K562 (cell line): ENCODE measurements around the gene XYLB. TPM values are rescaled to one million over a fixed set of nuclear protein-coding genes. Genes with fewer than 3 reads are reported as not detected.

Source experiments
- ATF6 ChIP-seq: sonication (generic); formaldehyde crosslinking; IDR thresholded peaks from 2 replicates; pipeline ENCODE4 v1.4.0; 2020; ENCODE audit warnings: mild to moderate bottlenecking, missing genetic modification reagents
- HES1 ChIP-seq: fragments of 450-650 bp; IDR thresholded peaks from 2 replicates; pipeline ENCODE4 v1.6.1; 2016; ENCODE audit warnings: low read depth, mild to moderate bottlenecking, moderate library complexity
- STAT6 ChIP-seq: sonication (generic); formaldehyde crosslinking; IDR thresholded peaks from 2 replicates; pipeline ENCODE4 v1.8.1; 2023; ENCODE audit warnings: mild to moderate bottlenecking, missing genetic modification reagents
- polyA plus RNA-seq, 8 experiments: library from polyadenylated mRNA; depleted of rRNA in 4 of 8; stranded (reverse) in 5 of 8; unstranded in 3 of 8; fragments of >200 nt; fragmentation: Nextera tagmentation in 2 of 8; fragmentation: Illumina TruSeq in 1 of 8; extraction: Ambion mirVana in 2 of 8; extraction: Trizol in 1 of 8; gene quantifications; 2 replicates each; pipeline versions ENCODE4 v1.2.1 to v1.2.3, GENCODE V29; 2011 to 2014; ENCODE audit warnings: inconsistent platforms in 1 of 8, missing spikeins in 1 of 8
- total RNA-seq, 7 experiments: library from RNA; depleted of rRNA in 6 of 7; stranded (reverse); fragments of >200 nt in 6 of 7; fragmentation: Illumina TruSeq in 2 of 7; extraction: Trizol in 2 of 7; gene quantifications; 2 replicates each; pipeline versions ENCODE4 v1.2.1 to v1.2.3, GENCODE V29; 2011 to 2021; ENCODE audit warnings: low replicate concordance in 1 of 7

Gene XYLB
- total and polyA plus RNA-seq, 9 of the 15 experiments (the other 6 are each of a cell fraction or from before 2014, with no cell fraction given) = 4.0 to 20.2 (median 13.2) TPM

- TF ChIP-seq STAT6 (CRISPR knock-in tag) (no peak), ATF6 (CRISPR knock-in tag) (no peak), HES1 (no peak)
Observed at GRCh38 chr3:38362825-38363224, 16.2 kb downstream of the XYLB start (continued).
